ENCODE results near the gene BCR.

The BCR gene

GRCh38 chr22:23256986-23257888 is 76.9 kb downstream of the BCR start:
- no peak for DNase-seq (ENCODE audit: extremely low spot score)
- POLR2A ChIA-PET, result no interaction called here
- no peak for TF ChIP-seq CTCF (IDR thresholded peaks at IDR 0.05; ENCODE audit: control extremely low read depth, extremely low read depth, low read depth, missing control alignments)
- CTCF ChIA-PET, result no interaction called here

GRCh38 chr22:23257889-23258825 is 77.8 kb downstream of the BCR start:
- DNase-seq (ENCODE audit: extremely low spot score), result no peak
- TF ChIP-seq CTCF (IDR thresholded peaks at IDR 0.05; ENCODE audit: control extremely low read depth, extremely low read depth, low read depth, missing control alignments), result no peak
- ChIA-PET POLR2A (no interaction called here), CTCF (no interaction called here)

- no peak for TF ChIP-seq CTCF (IDR thresholded peaks at IDR 0.05; ENCODE audit: control extremely low read depth, extremely low read depth, low read depth, missing control alignments)
- ChIA-PET POLR2A (no interaction called here), CTCF (no interaction called here)
- no peak for DNase-seq (ENCODE audit: extremely low spot score)
Measured at GRCh38 chr22:23258826-23259170, 78.5 kb downstream of the BCR start.

GRCh38 chr22:23259916-23260644 is 79.8 kb downstream of the BCR start:
- no peak for DNase-seq (ENCODE audit: extremely low spot score)
- POLR2A ChIA-PET, result no interaction called here
- CTCF ChIA-PET, result interaction anchor here (1.2 kb wide), 1 partner anchor 30 kb away, joined by 3 read pairs; no protein-coding TSS in a partner anchor

GRCh38 chr22:23260645-23261581 is 80.6 kb downstream of the BCR start:
- no peak for DNase-seq (ENCODE audit: extremely low spot score)
- no peak for TF ChIP-seq CTCF (IDR thresholded peaks at IDR 0.05; ENCODE audit: control extremely low read depth, extremely low read depth, low read depth, missing control alignments)
- ChIA-PET CTCF (interaction anchor here (0.8 to 1.2 kb wide), 2 partner anchors 8 to 29 kb away, joined by 3 read pairs; no protein-coding TSS in a partner anchor), POLR2A (no interaction called here)

More at GRCh38 chr22:23259916-23260644, 79.8 kb downstream of the BCR start:
- no peak for TF ChIP-seq CTCF (IDR thresholded peaks at IDR 0.05; ENCODE audit: control extremely low read depth, extremely low read depth, low read depth, missing control alignments)

Data from GM10248 (cell line).